GM12873 (cell line): ENCODE measurements around the gene ATG4D.

Experiments
- TF ChIP-seq, protein P1 (sequence below): IDR thresholded peaks from 2 replicates; pipeline ENCODE4 v1.5.1; 2012; ENCODE audit warnings: low read depth, mild to moderate bottlenecking, moderate library complexity, low read length, control low read depth; ENCODE audit not compliant: insufficient read depth; ENCODE audit errors: missing control alignments

The ATG4D gene

GRCh38 chr19:10549733-10550132, 6.0 kb downstream of the ATG4D start:
- TF ChIP-seq, protein P1, sequence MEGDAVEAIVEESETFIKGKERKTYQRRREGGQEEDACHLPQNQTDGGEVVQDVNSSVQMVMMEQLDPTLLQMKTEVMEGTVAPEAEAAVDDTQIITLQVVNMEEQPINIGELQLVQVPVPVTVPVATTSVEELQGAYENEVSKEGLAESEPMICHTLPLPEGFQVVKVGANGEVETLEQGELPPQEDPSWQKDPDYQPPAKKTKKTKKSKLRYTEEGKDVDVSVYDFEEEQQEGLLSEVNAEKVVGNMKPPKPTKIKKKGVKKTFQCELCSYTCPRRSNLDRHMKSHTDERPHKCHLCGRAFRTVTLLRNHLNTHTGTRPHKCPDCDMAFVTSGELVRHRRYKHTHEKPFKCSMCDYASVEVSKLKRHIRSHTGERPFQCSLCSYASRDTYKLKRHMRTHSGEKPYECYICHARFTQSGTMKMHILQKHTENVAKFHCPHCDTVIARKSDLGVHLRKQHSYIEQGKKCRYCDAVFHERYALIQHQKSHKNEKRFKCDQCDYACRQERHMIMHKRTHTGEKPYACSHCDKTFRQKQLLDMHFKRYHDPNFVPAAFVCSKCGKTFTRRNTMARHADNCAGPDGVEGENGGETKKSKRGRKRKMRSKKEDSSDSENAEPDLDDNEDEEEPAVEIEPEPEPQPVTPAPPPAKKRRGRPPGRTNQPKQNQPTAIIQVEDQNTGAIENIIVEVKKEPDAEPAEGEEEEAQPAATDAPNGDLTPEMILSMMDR, result no peak

DNA sequence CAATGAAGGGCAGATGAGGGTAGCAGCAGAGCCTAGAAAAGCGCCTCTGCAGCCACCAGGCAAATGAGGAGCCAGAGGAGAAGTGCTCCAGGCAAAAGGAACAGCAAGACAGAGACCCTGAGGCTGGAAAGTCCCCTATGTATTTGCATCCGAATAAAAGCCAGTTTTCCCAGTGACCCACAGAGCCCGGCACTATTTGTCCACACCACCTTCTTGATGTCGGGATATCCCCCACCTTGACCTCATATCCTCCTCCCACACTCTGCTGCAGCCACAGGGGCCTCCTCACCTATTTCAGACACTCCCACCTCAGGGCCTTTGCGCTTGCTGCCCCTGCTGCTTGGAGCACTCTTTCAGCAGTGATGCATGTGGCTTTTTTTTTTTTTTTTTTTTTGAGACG, 6.6 kb downstream of the ATG4D start:
- TF ChIP-seq, protein P1, result no peak

- TF ChIP-seq, protein P1, result peak; percentile 28
These were observed 8.1 kb downstream of the ATG4D start for GRCh38 chr19:10551698-10552301.

GRCh38 chr19:10552510-10553053, 8.9 kb downstream of the ATG4D start:
- TF ChIP-seq, protein P1, result no peak

- TF ChIP-seq, protein P1, result no peak
These were observed 9.5 kb downstream of the ATG4D start for GRCh38 chr19:10553087-10553667.

DNA sequence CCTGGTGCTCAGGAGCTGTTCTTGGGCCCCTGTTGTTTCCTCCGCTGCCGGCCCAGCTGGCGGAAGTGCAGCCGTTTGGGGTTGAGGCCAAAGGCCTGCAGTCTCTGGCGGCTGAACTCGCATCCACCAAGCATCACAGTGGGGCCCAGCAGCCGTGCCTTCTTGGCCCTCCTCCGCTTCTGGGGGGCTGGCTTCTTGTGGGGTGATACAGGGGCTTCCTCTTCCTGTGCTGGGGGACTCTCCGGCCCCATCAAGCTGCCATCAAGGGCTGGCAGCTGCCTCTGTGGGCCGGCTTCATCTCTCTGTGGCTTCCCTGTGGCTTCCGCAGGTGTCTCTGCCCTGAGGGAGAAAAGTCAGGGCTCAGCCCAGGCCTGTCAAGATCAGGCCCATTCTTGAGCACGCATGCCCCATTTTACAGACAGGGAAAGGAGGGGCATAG, 10.3 kb downstream of the ATG4D start:
- TF ChIP-seq, protein P1, result no peak

DNA sequence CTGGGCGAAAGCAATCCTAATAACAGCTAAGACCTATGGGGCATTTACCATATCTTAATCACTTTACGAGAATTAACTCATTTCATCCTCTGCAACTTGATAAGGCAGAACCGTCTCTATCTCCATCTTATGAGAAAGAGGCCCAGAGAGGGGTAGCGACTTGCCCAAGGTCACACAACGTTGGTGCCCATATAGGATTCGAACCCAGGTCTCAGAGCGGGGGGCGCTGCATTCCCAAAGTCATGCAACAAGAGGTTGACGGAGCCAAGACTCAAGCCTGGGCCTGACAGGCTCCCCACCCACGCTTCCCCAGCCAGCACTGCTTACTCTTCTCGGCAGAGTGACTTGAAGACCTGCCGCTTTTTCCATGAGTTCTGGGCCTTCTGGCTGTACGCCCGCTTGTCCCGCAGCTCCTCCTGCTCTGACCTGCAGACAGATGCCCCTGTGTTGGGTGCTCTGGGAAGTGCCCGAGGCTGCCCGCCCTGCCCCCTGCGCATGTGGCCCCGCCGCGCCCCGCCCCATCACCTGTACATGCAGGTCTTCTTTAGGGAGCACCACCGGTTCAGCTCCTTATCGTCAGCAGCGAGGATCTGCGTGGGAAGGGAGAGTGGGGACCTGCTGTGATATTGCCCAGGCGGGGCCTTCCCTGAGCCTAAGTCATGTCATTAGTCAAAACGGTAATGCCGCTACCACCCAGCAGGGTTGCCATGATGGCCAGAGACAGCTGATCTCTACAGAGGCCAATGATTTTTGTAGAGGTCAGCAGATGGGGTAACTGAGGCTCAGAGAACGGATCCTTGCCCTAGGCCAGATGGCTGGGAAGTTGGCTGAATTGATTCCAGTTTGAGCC, 11.3 kb downstream of the ATG4D start:
- TF ChIP-seq, protein P1, result peak; percentile 14
